DOHH2 (cell line): ENCODE data around the gene CARD14.

Experiments used
- CTCF ChIP-seq: fragments of 200-600 bp; sonication (generic); IDR thresholded peaks from one replicate; pipeline ENCODE4 v1.5.1; 2014; ENCODE audit warnings: antibody characterized with exemption, mild to moderate bottlenecking, low read depth, low read length; ENCODE audit not compliant: poor library complexity, severe bottlenecking
- EZH2phosphoT487 ChIP-seq: fragments of 200-600 bp; sonication (generic); IDR thresholded peaks from 2 replicates; pipeline ENCODE4 v1.6.1; 2017; ENCODE audit warnings: borderline replicate concordance, mild to moderate bottlenecking, antibody characterized with exemption, low read length, moderate library complexity, mixed read lengths

GRCh38 chr17:80176757-80177156, 6.9 kb downstream of the CARD14 start:
- TF ChIP-seq CTCF (no peak), EZH2phosphoT487 (no peak)
